Astrocyte (in vitro differentiated cells and primary cell): ENCODE results near the gene COPS9. TPM values are rescaled to one million over a fixed set of nuclear protein-coding genes. Genes with fewer than 3 reads are reported as not detected.

Experiments
- DNase-seq: peaks from one replicate; pipeline ENCODE4 v3.0.0-alpha.2; 2010; ENCODE audit warnings: low read depth
- FAIRE-seq: peaks from 2 replicates; lab custom pipeline; 2011; peaks lifted over from hg19 to GRCh38; lab: Jason Lieb, UNC
- H2AFZ ChIP-seq: 2 replicates; pipeline ENCODE4 v1.6.0; 2012; ENCODE audit warnings: low read depth, low read length, inconsistent platforms
- H3K27ac ChIP-seq: 2 replicates; pipeline ENCODE4 v1.5.1; 2011; ENCODE audit warnings: low read depth, low read length, inconsistent platforms
- H3K27me3 ChIP-seq: 2 replicates; pipeline ENCODE4 v1.6.0; 2011; ENCODE audit warnings: low read length, inconsistent platforms; ENCODE audit not compliant: insufficient read depth
- H3K36me3 ChIP-seq: 2 replicates; pipeline ENCODE4 v1.5.1; 2011; ENCODE audit warnings: low read length, inconsistent platforms; ENCODE audit not compliant: insufficient read depth
- H3K4me1 ChIP-seq: 2 replicates; pipeline ENCODE4 v1.5.1; 2011; ENCODE audit warnings: low read length, inconsistent platforms; ENCODE audit not compliant: insufficient read depth
- H3K4me2 ChIP-seq: 2 replicates; pipeline ENCODE4 v1.6.0; 2012; ENCODE audit warnings: low read length, inconsistent platforms
- H3K4me3 ChIP-seq: 2 replicates; pipeline ENCODE4 v1.5.1; 2011; ENCODE audit warnings: low read depth, mild to moderate bottlenecking, low read length, inconsistent platforms; ENCODE audit not compliant: insufficient read depth
- H3K79me2 ChIP-seq: 2 replicates; pipeline ENCODE4 v1.6.0; 2012; ENCODE audit warnings: mild to moderate bottlenecking, low read length, inconsistent platforms; ENCODE audit not compliant: insufficient read depth
- H3K9ac ChIP-seq: 2 replicates; pipeline ENCODE4 v1.6.0; 2012; ENCODE audit warnings: mild to moderate bottlenecking, low read length, inconsistent platforms
- H3K9me3 ChIP-seq: 2 replicates; pipeline ENCODE4 v1.5.1; 2012; ENCODE audit warnings: low read depth, mild to moderate bottlenecking, low read length, inconsistent platforms; ENCODE audit not compliant: insufficient read depth
- H4K20me1 ChIP-seq: 2 replicates; pipeline ENCODE4 v1.6.0; 2012; ENCODE audit warnings: low read length, inconsistent platforms; ENCODE audit not compliant: insufficient read depth
- H3K27ac Mint-ChIP-seq: one replicate; pipeline ENCODE4 v1.8.0; 2021; ENCODE audit warnings: mild to moderate bottlenecking, mixed read lengths; ENCODE audit not compliant: unreplicated experiment
- H3K27me3 Mint-ChIP-seq: one replicate; pipeline ENCODE4 v1.8.0; 2021; ENCODE audit warnings: low read depth, mixed read lengths; ENCODE audit not compliant: unreplicated experiment
- H3K36me3 Mint-ChIP-seq: one replicate; pipeline ENCODE4 v1.8.0; 2021; ENCODE audit warnings: low read depth, mixed read lengths; ENCODE audit not compliant: unreplicated experiment
- H3K4me1 Mint-ChIP-seq: one replicate; pipeline ENCODE4 v1.8.0; 2021; ENCODE audit warnings: low read depth, mixed read lengths; ENCODE audit not compliant: unreplicated experiment
- H3K4me3 Mint-ChIP-seq: one replicate; pipeline ENCODE4 v1.8.0; 2021; ENCODE audit warnings: mild to moderate bottlenecking, moderate library complexity, mixed read lengths; ENCODE audit not compliant: unreplicated experiment
- H3K9me3 Mint-ChIP-seq: one replicate; pipeline ENCODE4 v1.8.0; 2021; ENCODE audit warnings: mild to moderate bottlenecking, mixed read lengths; ENCODE audit not compliant: unreplicated experiment
- CTCF ChIP-seq: IDR thresholded peaks from 2 replicates; pipeline ENCODE4 v1.5.1; 2011; ENCODE audit warnings: low read depth, mild to moderate bottlenecking, inconsistent platforms, low read length, moderate library complexity; ENCODE audit not compliant: insufficient read depth
- EZH2 ChIP-seq: IDR thresholded peaks from 2 replicates; pipeline ENCODE4 v1.6.1; 2012; ENCODE audit warnings: mild to moderate bottlenecking, low read length, inconsistent platforms; ENCODE audit not compliant: insufficient read depth
- total RNA-seq: library from RNA; stranded (reverse); gene quantifications from 2 replicates; pipeline ENCODE4 v1.2.1, GENCODE V29; 2021

The COPS9 gene
- total RNA-seq, 1 donor from 2014 or later: 192 TPM

DNA sequence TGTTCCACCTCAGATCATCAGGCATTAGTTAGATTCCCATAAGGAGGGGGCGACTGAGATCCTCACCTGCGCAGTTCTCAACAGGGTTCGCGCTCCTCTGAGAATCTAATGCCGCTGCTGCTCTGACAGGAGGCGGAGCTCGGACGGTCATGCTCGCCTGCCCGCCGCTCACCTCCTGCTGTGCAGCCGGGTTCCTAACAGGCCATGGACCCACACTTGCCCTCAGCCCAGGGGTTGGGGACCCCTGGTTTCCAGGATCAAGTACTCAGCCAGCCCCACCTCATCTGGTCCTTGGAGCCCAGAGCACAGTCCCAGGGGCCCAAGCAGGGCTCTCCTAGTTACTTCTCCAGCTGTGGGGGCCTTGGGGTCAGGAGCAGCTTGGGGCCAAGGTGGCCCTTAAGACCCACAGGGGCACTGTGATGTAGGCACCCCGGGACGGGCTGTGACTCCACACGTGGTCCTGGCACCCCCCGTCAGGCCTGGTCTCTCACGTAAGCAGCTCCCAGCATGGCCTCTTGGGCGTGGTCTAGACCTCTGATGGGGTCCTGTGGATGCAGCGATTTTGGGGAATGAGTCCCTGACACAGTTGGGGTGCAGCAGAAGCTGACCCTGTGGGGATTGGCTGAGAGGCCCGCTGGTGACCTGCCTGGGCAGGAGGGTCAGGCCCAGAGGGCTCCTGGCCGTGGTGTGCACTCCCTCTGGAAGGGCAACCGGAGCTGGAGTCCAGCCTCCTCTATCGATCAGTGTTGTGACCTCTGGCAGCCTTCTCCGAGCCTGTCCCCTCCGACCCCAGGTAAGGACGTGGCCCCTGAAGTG, 32.6 kb upstream of the COPS9 start:
- no peak overlapping the region for H3K27ac Mint-ChIP-seq

DNA sequence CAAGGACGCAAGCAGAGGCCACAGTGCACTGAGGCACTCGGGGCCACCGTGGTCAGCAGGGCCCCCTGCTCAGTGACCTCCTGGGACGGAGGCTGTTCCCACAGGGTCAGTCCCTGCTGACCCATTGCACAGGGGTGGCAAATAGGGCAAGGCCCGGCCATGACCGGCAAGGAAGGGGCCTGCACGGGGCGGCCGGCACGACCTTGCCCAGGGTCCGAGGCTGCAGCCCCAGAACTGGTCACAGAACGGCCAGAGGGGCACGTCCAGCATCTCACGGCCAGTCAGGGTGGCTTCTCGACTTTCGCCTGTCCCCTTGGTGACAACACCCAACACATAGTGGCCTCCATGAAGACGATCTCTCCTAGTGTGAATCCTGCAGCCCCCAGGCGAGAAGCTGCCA, 31.9 kb upstream of the COPS9 start:
- peaks cover 31% of the 10 kb centered on the region for H3K27me3 Mint-ChIP-seq

More for the DNA sequence above, 32.6 kb upstream of the COPS9 start:
- H3K4me1 Mint-ChIP-seq: no peaks in the 10 kb centered on the region
- H3K79me2 ChIP-seq: no peaks in the 10 kb centered on the region
- no peaks in the 10 kb centered on the region for H3K4me1 ChIP-seq
- H3K36me3 Mint-ChIP-seq: no peaks in the 10 kb centered on the region
- no peak overlapping the region for H3K9ac ChIP-seq
- no peak overlapping the region for H3K4me2 ChIP-seq
- H3K36me3 ChIP-seq: no peaks in the 10 kb centered on the region
- H3K4me3 ChIP-seq: no peak overlapping the region
- peaks cover 15% of the 10 kb centered on the region for H3K27me3 ChIP-seq
- H3K27me3 Mint-ChIP-seq: peaks cover 24% of the 10 kb centered on the region
- H4K20me1 ChIP-seq: no peaks in the 10 kb centered on the region
- DNase-seq: no peak
- no peaks in the 10 kb centered on the region for H3K9me3 ChIP-seq
- peaks cover 5% of the 10 kb centered on the region for H3K9me3 Mint-ChIP-seq
- no peak for FAIRE-seq
- H3K4me3 Mint-ChIP-seq: no peak overlapping the region
- TF ChIP-seq EZH2 (no peak), CTCF (no peak)
- H2AFZ ChIP-seq: no peak overlapping the region
- H3K27ac ChIP-seq: no peak overlapping the region

More for the DNA sequence above, 31.9 kb upstream of the COPS9 start:
- Histone ChIP-seq H4K20me1 (no peaks in the 10 kb centered on the region), H3K9ac (no peak overlapping the region), H2AFZ (no peak overlapping the region), H3K27me3 (peaks cover 18% of the 10 kb centered on the region), H3K4me1 (no peaks in the 10 kb centered on the region), H3K27ac (no peak overlapping the region), H3K4me3 (no peak overlapping the region), H3K79me2 (no peaks in the 10 kb centered on the region), H3K9me3 (no peaks in the 10 kb centered on the region), H3K36me3 (no peaks in the 10 kb centered on the region), H3K4me2 (no peak overlapping the region)
- Mint-ChIP-seq H3K36me3 (no peaks in the 10 kb centered on the region), H3K4me3 (no peak overlapping the region), H3K27ac (no peak overlapping the region), H3K9me3 (peaks cover 5% of the 10 kb centered on the region), H3K4me1 (no peaks in the 10 kb centered on the region)
- FAIRE-seq (no peak), DNase-seq (no peak)
- no peak for TF ChIP-seq EZH2
- no peak for TF ChIP-seq CTCF
